ENCODE data around the gene MTMR3. TPM values are rescaled to one million over a fixed set of nuclear protein-coding genes. Genes with fewer than 3 reads are reported as not detected.

Gene MTMR3
- polyA plus RNA-seq, 2 of the 4 experiments (the other 2 are of a cell fraction), result 7.4 to 18.8 TPM

GRCh38 chr22:30074994-30075393, 192.0 kb downstream of the MTMR3 start:
- DNase-seq (ENCODE audit: low read depth in 1 of 2, low spot score in 1 of 2), result no peak
- POLR2A ChIA-PET, result no interaction called here

DNA sequence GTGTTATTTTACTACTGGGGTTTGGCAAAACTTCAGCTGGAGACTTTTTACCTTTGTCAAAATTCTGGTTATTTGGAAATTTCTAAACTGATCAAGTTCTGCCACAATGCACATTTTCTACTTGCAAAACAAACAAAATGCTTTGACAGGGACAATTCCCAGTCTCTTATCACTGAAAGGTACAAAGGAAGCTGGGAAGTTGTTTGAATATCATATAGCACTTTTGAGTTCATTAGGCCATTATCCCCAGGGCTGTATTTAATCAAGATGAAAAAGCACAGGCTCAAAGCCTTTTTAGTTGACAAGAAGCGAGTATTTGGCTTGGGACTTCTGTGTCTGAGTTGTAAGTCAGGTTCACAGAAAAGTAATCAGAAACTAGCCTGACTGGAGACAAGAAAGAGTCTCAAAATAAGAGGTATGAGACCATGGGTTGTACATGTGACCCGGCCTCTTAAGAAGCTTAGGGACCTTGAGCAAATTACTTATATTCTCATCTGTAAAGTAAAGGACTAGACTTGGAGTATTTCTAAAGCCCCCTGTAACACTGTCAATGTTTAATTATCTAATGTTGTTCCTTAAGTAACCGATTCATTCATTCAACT, 194.4 kb downstream of the MTMR3 start:
- DNase-seq (ENCODE audit: low read depth in 1 of 2, low spot score in 1 of 2) (no peak), FAIRE-seq (no peak), ATAC-seq (no peak)
- H3K4me3 ChIP-seq, result no peak overlapping the region
- H3K4me1 ChIP-seq, result no peaks in the 10 kb centered on the region
- CTCF ChIA-PET, result interaction anchor here (0.9 to 3.8 kb wide), 3 partner anchors 9 to 388 kb away, joined by 4 to 22 read pairs (median 5); no protein-coding TSS in a partner anchor
- H3K9me3 ChIP-seq, result no peaks in the 10 kb centered on the region
- POLR2A ChIA-PET, result no interaction called here
- WGBS (ENCODE audit: missing lambda C conversion rate), result 62% methylated on average over 3 of the region's 3 CpGs
- TF ChIP-seq MAFK (IDR thresholded peaks at IDR 0.05; ENCODE audit: partially characterized antibody) (no peak), ZC3H11A (IDR thresholded peaks at IDR 0.05) (no peak), FOXS1 (CRISPR knock-in tag; IDR thresholded peaks at IDR 0.05) (no peak), MYC (IDR thresholded peaks at IDR 0.05; ENCODE audit: borderline replicate concordance, low read length) (no peak), EP300 (IDR thresholded peaks at IDR 0.05) (no peak), HEYL (CRISPR knock-in tag; IDR thresholded peaks at IDR 0.05) (no peak), KDM5A (IDR thresholded peaks at IDR 0.05) (no peak), RFX5 (IDR thresholded peaks at IDR 0.05) (no peak), ESRRA (IDR thresholded peaks at IDR 0.05; ENCODE audit: borderline replicate concordance, low read length) (no peak), HDAC2 (IDR thresholded peaks at IDR 0.05) (no peak)
- TF ChIP-seq, protein P1, sequence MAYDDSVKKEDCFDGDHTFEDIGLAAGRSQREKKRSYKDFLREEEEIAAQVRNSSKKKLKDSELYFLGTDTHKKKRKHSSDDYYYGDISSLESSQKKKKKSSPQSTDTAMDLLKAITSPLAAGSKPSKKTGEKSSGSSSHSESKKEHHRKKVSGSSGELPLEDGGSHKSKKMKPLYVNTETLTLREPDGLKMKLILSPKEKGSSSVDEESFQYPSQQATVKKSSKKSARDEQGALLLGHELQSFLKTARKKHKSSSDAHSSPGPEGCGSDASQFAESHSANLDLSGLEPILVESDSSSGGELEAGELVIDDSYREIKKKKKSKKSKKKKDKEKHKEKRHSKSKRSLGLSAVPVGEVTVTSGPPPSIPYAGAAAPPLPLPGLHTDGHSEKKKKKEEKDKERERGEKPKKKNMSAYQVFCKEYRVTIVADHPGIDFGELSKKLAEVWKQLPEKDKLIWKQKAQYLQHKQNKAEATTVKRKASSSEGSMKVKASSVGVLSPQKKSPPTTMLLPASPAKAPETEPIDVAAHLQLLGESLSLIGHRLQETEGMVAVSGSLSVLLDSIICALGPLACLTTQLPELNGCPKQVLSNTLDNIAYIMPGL (CRISPR knock-in tag; IDR thresholded peaks at IDR 0.05; ENCODE audit: borderline replicate concordance), result no peak
- TF ChIP-seq, protein P2, sequence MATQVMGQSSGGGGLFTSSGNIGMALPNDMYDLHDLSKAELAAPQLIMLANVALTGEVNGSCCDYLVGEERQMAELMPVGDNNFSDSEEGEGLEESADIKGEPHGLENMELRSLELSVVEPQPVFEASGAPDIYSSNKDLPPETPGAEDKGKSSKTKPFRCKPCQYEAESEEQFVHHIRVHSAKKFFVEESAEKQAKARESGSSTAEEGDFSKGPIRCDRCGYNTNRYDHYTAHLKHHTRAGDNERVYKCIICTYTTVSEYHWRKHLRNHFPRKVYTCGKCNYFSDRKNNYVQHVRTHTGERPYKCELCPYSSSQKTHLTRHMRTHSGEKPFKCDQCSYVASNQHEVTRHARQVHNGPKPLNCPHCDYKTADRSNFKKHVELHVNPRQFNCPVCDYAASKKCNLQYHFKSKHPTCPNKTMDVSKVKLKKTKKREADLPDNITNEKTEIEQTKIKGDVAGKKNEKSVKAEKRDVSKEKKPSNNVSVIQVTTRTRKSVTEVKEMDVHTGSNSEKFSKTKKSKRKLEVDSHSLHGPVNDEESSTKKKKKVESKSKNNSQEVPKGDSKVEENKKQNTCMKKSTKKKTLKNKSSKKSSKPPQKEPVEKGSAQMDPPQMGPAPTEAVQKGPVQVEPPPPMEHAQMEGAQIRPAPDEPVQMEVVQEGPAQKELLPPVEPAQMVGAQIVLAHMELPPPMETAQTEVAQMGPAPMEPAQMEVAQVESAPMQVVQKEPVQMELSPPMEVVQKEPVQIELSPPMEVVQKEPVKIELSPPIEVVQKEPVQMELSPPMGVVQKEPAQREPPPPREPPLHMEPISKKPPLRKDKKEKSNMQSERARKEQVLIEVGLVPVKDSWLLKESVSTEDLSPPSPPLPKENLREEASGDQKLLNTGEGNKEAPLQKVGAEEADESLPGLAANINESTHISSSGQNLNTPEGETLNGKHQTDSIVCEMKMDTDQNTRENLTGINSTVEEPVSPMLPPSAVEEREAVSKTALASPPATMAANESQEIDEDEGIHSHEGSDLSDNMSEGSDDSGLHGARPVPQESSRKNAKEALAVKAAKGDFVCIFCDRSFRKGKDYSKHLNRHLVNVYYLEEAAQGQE (IDR thresholded peaks at IDR 0.05), result no peak
- no peak overlapping the region for H3K27ac ChIP-seq
- no peak overlapping the region for H3K4me2 ChIP-seq

More at GRCh38 chr22:30074994-30075393, 192.0 kb downstream of the MTMR3 start:
- TF ChIP-seq HOXA7 (CRISPR knock-in tag; IDR thresholded peaks at IDR 0.05) (no peak), MAX (IDR thresholded peaks at IDR 0.05) (no peak), POLR2AphosphoS2 (conservative IDR thresholded peaks at IDR 0.05; ENCODE audit: low read length) (no peak), RNF2 (IDR thresholded peaks at IDR 0.05; ENCODE audit: borderline replicate concordance, low read depth) (no peak), KDM5A (IDR thresholded peaks at IDR 0.05) (no peak), CEBPB (IDR thresholded peaks at IDR 0.05) (no peak), CBX8 (IDR thresholded peaks at IDR 0.05) (no peak), NPAS2 (CRISPR knock-in tag; IDR thresholded peaks at IDR 0.05; ENCODE audit: borderline replicate concordance) (no peak), FOXS1 (CRISPR knock-in tag; IDR thresholded peaks at IDR 0.05) (no peak), TP53 (CRISPR knock-in tag; IDR thresholded peaks at IDR 0.05) (no peak), E2F6 (IDR thresholded peaks at IDR 0.05; ENCODE audit: borderline replicate concordance, low read depth) (no peak), CHD4 (IDR thresholded peaks at IDR 0.05; ENCODE audit: borderline replicate concordance) (no peak), NR3C1 (IDR thresholded peaks at IDR 0.05) (no peak), RCOR1 (IDR thresholded peaks at IDR 0.05; ENCODE audit: low read depth, low read length) (no peak)
- TF ChIP-seq, protein P1 (CRISPR knock-in tag; IDR thresholded peaks at IDR 0.05; ENCODE audit: borderline replicate concordance), result no peak
- CTCF ChIA-PET, result interaction anchor here (1.2 kb wide), 1 partner anchor 70 kb away, joined by 4 read pairs; no protein-coding TSS in a partner anchor
- Histone ChIP-seq H3K9me3 (no peaks in the 10 kb centered on the region), H3K4me1 (no peaks in the 10 kb centered on the region), H3K27ac (no peak overlapping the region), H3K4me2 (no peak overlapping the region), H3K4me3 (no peak overlapping the region)
- 86% methylated on average over 3 of the region's 3 CpGs for WGBS (ENCODE audit: missing lambda C conversion rate)
- ATAC-seq (no peak), FAIRE-seq (no peak)

All from A549 (cell line).